ENCODE measurements around the gene RAB11FIP3.

- TF ChIP-seq ZBTB26 (CRISPR knock-in tag; IDR thresholded peaks at IDR 0.05) (no peak), RBM15 (IDR thresholded peaks at IDR 0.05; ENCODE audit: insufficient read depth, low read length) (no peak), POLR2A (conservative IDR thresholded peaks at IDR 0.05) (no peak), E2F1 (CRISPR knock-in tag; IDR thresholded peaks at IDR 0.05) (no peak), TBP (optimal IDR thresholded peaks at IDR 0.05; ENCODE audit: low read depth, low read length) (no peak), EZH2 (IDR thresholded peaks at IDR 0.05; ENCODE audit: borderline replicate concordance, low read depth, low read length) (no peak), POU5F1 (IDR thresholded peaks at IDR 0.05; ENCODE audit: borderline replicate concordance, low read depth, low read length, partially characterized antibody) (no peak), ZNF3 (CRISPR knock-in tag; IDR thresholded peaks at IDR 0.05) (no peak), MAFK (IDR thresholded peaks at IDR 0.05; ENCODE audit: low read length) (no peak), ZZZ3 (IDR thresholded peaks at IDR 0.05) (no peak), RBFOX2 (IDR thresholded peaks at IDR 0.05; ENCODE audit: low read depth, low read length) (no peak), ZBTB11 (CRISPR knock-in tag; IDR thresholded peaks at IDR 0.05) (no peak), NFE2L1 (tag; IDR thresholded peaks at IDR 0.05; ENCODE audit: borderline replicate concordance, low read depth) (no peak), ZNF23 (CRISPR knock-in tag; IDR thresholded peaks at IDR 0.05) (no peak)
Observed at GRCh38 chr16:483341-484075, 58.1 kb downstream of the RAB11FIP3 start.

Measured in K562 (cell line).